ENCODE data around the gene SSH2.

The SSH2 gene

DNA sequence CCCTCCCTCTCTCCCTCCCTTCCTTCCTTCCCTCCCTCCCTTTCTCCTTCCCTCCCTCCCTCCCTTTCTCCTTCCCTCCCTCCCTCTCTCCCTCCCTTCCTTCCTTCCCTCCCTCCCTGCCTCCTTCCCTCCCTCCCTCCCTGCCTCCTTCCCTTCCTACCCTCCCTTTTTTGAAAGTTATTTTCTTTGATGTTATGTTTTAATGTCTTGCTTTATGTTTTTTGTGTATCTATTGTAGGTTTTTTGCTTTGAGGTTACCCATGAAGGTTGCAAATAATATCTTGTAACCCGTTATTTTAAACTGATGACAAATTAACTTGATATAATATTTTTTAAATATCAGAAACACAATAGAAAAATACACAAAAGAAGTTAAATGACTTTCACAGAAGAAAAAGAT is 96.2 kb downstream of the SSH2 start:
- TF ChIP-seq CTCF (IDR thresholded peaks at IDR 0.05; ENCODE audit: extremely low read depth, missing control alignments): no peak
- no peak for DNase-seq (ENCODE audit: low spot score)

DNA sequence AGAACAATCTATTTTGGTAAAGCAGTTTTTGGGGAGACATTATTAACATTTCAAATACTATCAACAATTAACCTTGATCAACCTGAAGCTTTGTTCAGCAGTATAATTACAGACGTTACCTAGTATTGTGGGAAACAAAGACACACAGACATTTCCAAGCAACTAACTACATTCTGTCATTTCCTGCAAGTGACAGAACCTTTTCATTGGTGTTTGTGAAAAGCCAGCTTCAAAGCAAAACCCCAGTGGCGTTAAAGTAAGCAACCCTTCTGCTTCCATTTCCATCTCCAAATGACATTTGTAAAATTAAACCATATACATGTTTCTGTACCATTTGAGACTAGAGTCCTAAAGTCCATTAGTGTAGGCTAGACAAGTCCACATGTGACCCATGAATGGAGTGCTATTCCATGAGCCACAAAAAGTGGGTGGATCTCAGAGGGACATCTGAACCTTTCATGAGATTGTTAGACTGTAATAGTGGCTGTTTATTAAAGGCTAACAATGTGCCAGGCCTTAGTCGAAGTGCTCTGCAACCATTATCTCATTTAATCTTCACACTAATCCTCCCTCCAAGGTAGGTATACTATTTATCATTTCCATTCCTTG is 101.2 kb downstream of the SSH2 start:
- DNase-seq (ENCODE audit: low spot score): no peak
- TF ChIP-seq CTCF (IDR thresholded peaks at IDR 0.05; ENCODE audit: extremely low read depth, missing control alignments): no peak

DNA sequence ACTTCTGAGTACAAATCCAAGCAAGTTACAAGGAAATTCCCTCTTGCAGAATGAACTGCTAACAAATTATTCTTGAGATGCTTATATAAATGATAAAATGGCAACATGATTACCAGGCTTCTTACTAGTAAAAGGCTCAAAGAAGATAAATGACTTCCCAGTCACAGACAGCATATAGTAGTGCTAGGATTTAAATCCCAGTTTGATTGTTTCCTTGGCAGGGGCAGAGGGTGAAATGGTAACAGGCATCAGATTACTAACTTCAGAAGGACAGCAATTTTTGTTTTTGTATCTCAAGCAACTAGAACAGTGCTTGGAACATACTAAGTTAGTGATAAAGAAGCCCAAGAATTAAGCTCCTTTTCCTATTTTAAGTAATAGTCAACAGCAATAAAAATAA is 102.8 kb downstream of the SSH2 start:
- no peak for TF ChIP-seq CTCF (IDR thresholded peaks at IDR 0.05; ENCODE audit: extremely low read depth, missing control alignments)
- no peak for DNase-seq (ENCODE audit: low spot score)

GRCh38 chr17:29826114-29826692 is 103.8 kb downstream of the SSH2 start:
- no peak for DNase-seq (ENCODE audit: low spot score)

DNA sequence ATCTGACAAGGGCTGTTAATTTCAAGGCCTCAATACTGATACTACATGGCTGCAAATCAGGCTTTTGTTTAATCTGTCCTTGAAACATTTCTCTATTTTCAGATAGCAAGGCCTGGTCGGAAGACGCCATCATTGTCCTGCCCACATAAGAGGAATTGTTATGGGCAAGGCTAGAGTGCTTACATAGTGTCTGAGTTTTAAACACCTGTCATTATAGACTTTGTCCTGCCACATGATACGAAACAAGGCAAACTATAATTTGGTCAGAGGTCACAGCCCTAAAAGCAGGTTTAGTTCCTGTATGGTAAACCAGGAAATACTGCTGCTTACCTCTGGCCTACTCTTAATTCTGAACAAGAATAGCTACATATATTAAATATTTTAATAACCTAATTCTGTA is 104.4 kb downstream of the SSH2 start:
- no peak for TF ChIP-seq CTCF (IDR thresholded peaks at IDR 0.05; ENCODE audit: extremely low read depth, missing control alignments)
- DNase-seq (ENCODE audit: low spot score): no peak

More at GRCh38 chr17:29826114-29826692, 103.8 kb downstream of the SSH2 start:
- TF ChIP-seq CTCF (IDR thresholded peaks at IDR 0.05; ENCODE audit: extremely low read depth, missing control alignments): no peak

DNA sequence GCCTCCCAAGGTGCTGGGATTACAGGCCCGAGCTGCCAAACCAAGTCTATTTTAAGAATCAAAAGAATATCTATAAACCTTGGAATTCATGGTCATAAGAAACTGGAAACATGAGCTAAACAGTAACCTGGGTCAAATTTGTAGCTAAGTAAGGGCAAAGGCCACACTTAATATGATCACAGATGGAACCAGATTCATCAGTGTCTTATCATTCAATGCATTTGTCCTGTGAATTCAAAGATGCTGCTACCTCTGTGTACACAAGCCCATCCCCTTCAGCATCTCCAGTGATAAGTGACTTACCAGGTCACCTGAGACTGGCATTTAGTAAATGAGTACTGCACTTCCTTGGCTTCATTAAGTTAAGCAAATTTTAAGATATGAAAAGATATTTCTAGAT is 108.1 kb downstream of the SSH2 start:
- DNase-seq (ENCODE audit: low spot score): no peak
- TF ChIP-seq CTCF (IDR thresholded peaks at IDR 0.05; ENCODE audit: extremely low read depth, missing control alignments): no peak

GRCh38 chr17:29820425-29820824 is 109.6 kb downstream of the SSH2 start:
- no peak for DNase-seq (ENCODE audit: low spot score)
- no peak for TF ChIP-seq CTCF (IDR thresholded peaks at IDR 0.05; ENCODE audit: extremely low read depth, missing control alignments)

Data from GM20000 (cell line).